Right renal cortex interstitium (tissue), 3 donors: ENCODE measurements around the gene MTRF1. TPM values are rescaled to one million over a fixed set of nuclear protein-coding genes. Genes with fewer than 3 reads are reported as not detected.
"Not testable (repeated sequence)": the region's sequence is repeated elsewhere in the genome, so short reads cannot be mapped to it uniquely, and the experiment has no call there.

Experiments used
- DNase-seq, 3 donors: peaks; one replicate each; pipeline ENCODE4 v3.0.0-alpha.2; 2013; ENCODE audit warnings: low read depth in 3 of 3, low spot score in 2 of 3
- polyA plus RNA-seq, 3 donors: library from polyadenylated mRNA; unstranded; fragments of 120-200 nt; gene quantifications; one replicate each; pipeline ENCODE4 v1.2.1, GENCODE V29; 2013; ENCODE audit not compliant: insufficient read length in 3 of 3

MTRF1 gene
- polyA plus RNA-seq, 3 donors = 16.6 to 17.1 (median 17.0) TPM

- DNase-seq = no peak
Measured at GRCh38 chr13:41179593-41180250, 83.7 kb downstream of the MTRF1 start.

- no peak for DNase-seq
Measured at GRCh38 chr13:41178040-41178439, 85.3 kb downstream of the MTRF1 start.

GRCh38 chr13:41177616-41178015 is 85.8 kb downstream of the MTRF1 start:
- no peak for DNase-seq

- DNase-seq = not testable (repeated sequence)
Measured at GRCh38 chr13:41175576-41175975, 87.8 kb downstream of the MTRF1 start.

Other genes starting within 250 kb of the MTRF1 start
- 10 to 100 TPM; 48.0 to 50.7 (median 50.1) TPM for gene ELF1, start 244.3 kb downstream of the MTRF1 start, polyA plus RNA-seq
- gene WBP4, start 202.1 kb downstream of the MTRF1 start, polyA plus RNA-seq = 10 to 100 TPM; 25.9 to 27.7 (median 27.6) TPM
- 10 to 100 TPM; 19.6 to 20.6 (median 20.0) TPM for gene KBTBD6, start 130.8 kb downstream of the MTRF1 start, polyA plus RNA-seq
- gene KBTBD7, start 69.0 kb downstream of the MTRF1 start, polyA plus RNA-seq = 10 to 100 TPM; 19.4 to 22.2 (median 22.0) TPM
- 10 to 100 TPM; 28.1 to 31.8 (median 31.1) TPM for gene NAA16, start 47.7 kb upstream of the MTRF1 start, polyA plus RNA-seq
- 10 to 100 TPM in 2 of 3 donors, 1 to 10 TPM in 1; 9.2 to 14.0 (median 10.3) TPM for gene RGCC, start 194.0 kb upstream of the MTRF1 start, polyA plus RNA-seq